ENCODE results near the gene NDST1.

NDST1 gene

DNA sequence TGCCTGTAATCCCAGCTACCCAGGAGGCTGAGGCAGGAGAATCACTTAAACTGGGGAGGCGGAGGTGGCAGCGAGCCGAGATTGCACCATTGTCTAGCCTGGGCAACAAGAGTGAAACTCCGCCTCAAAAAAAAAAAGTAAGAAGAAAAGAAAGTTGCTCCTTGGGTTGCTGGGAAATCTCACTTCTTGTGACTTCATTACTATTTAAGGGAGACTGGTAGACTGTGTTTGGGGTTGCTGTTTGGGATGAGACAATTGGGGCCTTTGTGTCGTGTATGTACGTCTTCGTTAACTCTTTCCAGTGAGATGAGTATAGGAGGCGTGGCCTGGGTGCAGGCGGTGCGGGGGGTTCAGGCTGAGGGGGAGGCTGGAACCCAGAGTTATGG is 11.6 kb downstream of the NDST1 start:
- H4K20me1 ChIP-seq (ENCODE audit: low read depth, low read length), result no peaks in the 10 kb centered on the region
- no peaks in the 10 kb centered on the region for H3F3A ChIP-seq (ENCODE audit: insufficient read depth)
- no peaks in the 10 kb centered on the region for H3K27me3 ChIP-seq (ENCODE audit: low read length)
- H3K27ac ChIP-seq (ENCODE audit: low read depth, low read length), result no peak overlapping the region
- no peaks in the 10 kb centered on the region for H3K36me3 ChIP-seq (ENCODE audit: low read length)
- TF ChIP-seq, protein P1, sequence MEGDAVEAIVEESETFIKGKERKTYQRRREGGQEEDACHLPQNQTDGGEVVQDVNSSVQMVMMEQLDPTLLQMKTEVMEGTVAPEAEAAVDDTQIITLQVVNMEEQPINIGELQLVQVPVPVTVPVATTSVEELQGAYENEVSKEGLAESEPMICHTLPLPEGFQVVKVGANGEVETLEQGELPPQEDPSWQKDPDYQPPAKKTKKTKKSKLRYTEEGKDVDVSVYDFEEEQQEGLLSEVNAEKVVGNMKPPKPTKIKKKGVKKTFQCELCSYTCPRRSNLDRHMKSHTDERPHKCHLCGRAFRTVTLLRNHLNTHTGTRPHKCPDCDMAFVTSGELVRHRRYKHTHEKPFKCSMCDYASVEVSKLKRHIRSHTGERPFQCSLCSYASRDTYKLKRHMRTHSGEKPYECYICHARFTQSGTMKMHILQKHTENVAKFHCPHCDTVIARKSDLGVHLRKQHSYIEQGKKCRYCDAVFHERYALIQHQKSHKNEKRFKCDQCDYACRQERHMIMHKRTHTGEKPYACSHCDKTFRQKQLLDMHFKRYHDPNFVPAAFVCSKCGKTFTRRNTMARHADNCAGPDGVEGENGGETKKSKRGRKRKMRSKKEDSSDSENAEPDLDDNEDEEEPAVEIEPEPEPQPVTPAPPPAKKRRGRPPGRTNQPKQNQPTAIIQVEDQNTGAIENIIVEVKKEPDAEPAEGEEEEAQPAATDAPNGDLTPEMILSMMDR (IDR thresholded peaks at IDR 0.05; ENCODE audit: insufficient read depth, low read length, poor library complexity, severe bottlenecking), result no peak
- no peak for TF ChIP-seq EZH2phosphoT487 (conservative IDR thresholded peaks at IDR 0.05; ENCODE audit: low read length)
- H2AFZ ChIP-seq (ENCODE audit: low read depth, low read length, severe bottlenecking), result no peak overlapping the region
- H3K4me3 ChIP-seq (ENCODE audit: insufficient read depth, low read length, poor library complexity, severe bottlenecking), result no peak overlapping the region
- H3K79me2 ChIP-seq (ENCODE audit: insufficient read depth, low read length), result no peaks in the 10 kb centered on the region
- no peaks in the 10 kb centered on the region for H3K9me3 ChIP-seq (ENCODE audit: insufficient read depth, low read length)
- no peak overlapping the region for H3K9ac ChIP-seq (ENCODE audit: low read length)
- no peak overlapping the region for H3K4me2 ChIP-seq (ENCODE audit: low read depth, low read length, poor library complexity, severe bottlenecking)
- H3K9me2 ChIP-seq (replicated peaks; ENCODE audit: insufficient read depth, low read length), result no peaks in the 10 kb centered on the region

DNA sequence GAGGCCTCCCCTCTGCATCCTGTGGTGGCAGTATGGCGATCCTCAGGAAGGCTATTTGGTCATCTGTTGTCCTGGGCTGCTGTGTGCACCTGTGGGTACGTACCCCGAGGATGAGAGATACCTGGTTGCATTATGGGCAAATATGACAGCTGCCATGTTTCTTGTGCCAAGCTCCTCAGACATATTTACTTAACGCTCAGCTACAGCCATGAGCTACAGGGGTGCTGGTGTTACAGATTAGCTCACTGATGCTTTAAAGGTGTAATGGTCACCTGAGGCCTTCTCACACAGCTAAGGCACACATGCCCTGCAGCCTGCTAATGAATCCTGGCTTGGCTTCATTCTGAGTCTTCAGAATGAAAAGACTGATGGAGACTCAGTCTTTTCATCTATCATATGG is 12.0 kb downstream of the NDST1 start:
- no peaks in the 10 kb centered on the region for H3K79me2 ChIP-seq (ENCODE audit: insufficient read depth, low read length)
- no peak overlapping the region for H3K9ac ChIP-seq (ENCODE audit: low read length)
- H4K20me1 ChIP-seq (ENCODE audit: low read depth, low read length), result no peaks in the 10 kb centered on the region
- no peak for TF ChIP-seq EZH2phosphoT487 (conservative IDR thresholded peaks at IDR 0.05; ENCODE audit: low read length)
- TF ChIP-seq, protein P1 (IDR thresholded peaks at IDR 0.05; ENCODE audit: insufficient read depth, low read length, poor library complexity, severe bottlenecking), result no peak
- H3K27me3 ChIP-seq (ENCODE audit: low read length), result no peaks in the 10 kb centered on the region
- H3K9me2 ChIP-seq (replicated peaks; ENCODE audit: insufficient read depth, low read length), result no peaks in the 10 kb centered on the region
- H3K27ac ChIP-seq (ENCODE audit: low read depth, low read length), result no peak overlapping the region
- no peak overlapping the region for H2AFZ ChIP-seq (ENCODE audit: low read depth, low read length, severe bottlenecking)
- H3K9me3 ChIP-seq (ENCODE audit: insufficient read depth, low read length), result no peaks in the 10 kb centered on the region
- no peak overlapping the region for H3K4me2 ChIP-seq (ENCODE audit: low read depth, low read length, poor library complexity, severe bottlenecking)
- H3K4me3 ChIP-seq (ENCODE audit: insufficient read depth, low read length, poor library complexity, severe bottlenecking), result no peak overlapping the region
- H3F3A ChIP-seq (ENCODE audit: insufficient read depth), result no peaks in the 10 kb centered on the region
- H3K36me3 ChIP-seq (ENCODE audit: low read length), result no peaks in the 10 kb centered on the region

DNA sequence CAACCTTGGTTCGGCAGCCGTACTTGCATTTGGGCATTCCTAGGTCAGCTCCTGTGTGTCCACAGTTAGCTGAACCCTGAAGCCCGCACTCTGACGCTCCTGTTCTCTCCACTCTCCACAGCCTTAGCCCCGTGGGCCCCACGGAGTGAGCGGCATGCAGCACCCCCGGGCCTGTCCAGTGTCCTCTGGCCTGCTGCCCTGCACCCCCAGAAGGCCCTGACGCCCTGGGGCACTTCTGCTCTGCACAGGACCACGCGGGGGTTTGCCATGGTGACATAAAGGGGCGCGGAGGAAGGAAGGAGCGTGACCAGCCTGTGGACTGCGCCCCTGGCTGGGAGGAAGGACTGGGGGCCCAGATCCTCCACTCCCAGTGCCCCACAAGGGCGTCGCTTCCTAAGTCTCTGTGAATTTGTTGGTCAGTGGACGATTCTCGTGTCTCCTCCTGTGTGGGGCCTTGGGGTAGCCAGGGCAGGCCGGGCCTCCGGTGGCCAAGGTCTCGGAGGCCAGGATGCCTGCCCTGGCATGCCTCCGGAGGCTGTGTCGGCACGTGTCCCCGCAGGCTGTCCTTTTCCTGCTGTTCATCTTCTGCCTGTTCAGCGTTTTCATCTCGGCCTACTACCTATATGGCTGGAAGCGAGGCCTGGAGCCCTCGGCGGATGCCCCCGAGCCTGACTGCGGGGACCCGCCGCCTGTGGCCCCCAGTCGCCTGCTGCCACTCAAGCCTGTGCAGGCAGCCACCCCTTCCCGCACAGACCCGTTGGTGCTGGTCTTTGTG is 13.0 kb downstream of the NDST1 start:
- no peaks in the 10 kb centered on the region for H4K20me1 ChIP-seq (ENCODE audit: low read depth, low read length)
- no peaks in the 10 kb centered on the region for H3K27me3 ChIP-seq (ENCODE audit: low read length)
- TF ChIP-seq EZH2phosphoT487 (conservative IDR thresholded peaks at IDR 0.05; ENCODE audit: low read length), result no peak
- TF ChIP-seq, protein P1 (IDR thresholded peaks at IDR 0.05; ENCODE audit: insufficient read depth, low read length, poor library complexity, severe bottlenecking), result no peak
- H2AFZ ChIP-seq (ENCODE audit: low read depth, low read length, severe bottlenecking), result no peak overlapping the region
- no peak overlapping the region for H3K9ac ChIP-seq (ENCODE audit: low read length)
- no peaks in the 10 kb centered on the region for H3K79me2 ChIP-seq (ENCODE audit: insufficient read depth, low read length)
- H3K36me3 ChIP-seq (ENCODE audit: low read length), result no peaks in the 10 kb centered on the region
- H3K9me3 ChIP-seq (ENCODE audit: insufficient read depth, low read length), result no peaks in the 10 kb centered on the region
- H3K4me2 ChIP-seq (ENCODE audit: low read depth, low read length, poor library complexity, severe bottlenecking), result no peak overlapping the region
- H3K27ac ChIP-seq (ENCODE audit: low read depth, low read length), result no peak overlapping the region
- no peaks in the 10 kb centered on the region for H3F3A ChIP-seq (ENCODE audit: insufficient read depth)
- no peak overlapping the region for H3K4me3 ChIP-seq (ENCODE audit: insufficient read depth, low read length, poor library complexity, severe bottlenecking)
- no peaks in the 10 kb centered on the region for H3K9me2 ChIP-seq (replicated peaks; ENCODE audit: insufficient read depth, low read length)
